HG02571 (cell line): ENCODE results near the gene HLA-DPB1.
"Not testable (repeated sequence)": the region's sequence is repeated elsewhere in the genome, so short reads cannot be mapped to it uniquely, and the experiment has no call there.

Experiments
- ATAC-seq: cut with Tn5 transposase; IDR thresholded peaks from one replicate; pipeline ENCODE4 v1.9.1; 2021; ENCODE audit warnings: mild to moderate bottlenecking, moderate library complexity; ENCODE audit not compliant: unreplicated experiment

The HLA-DPB1 gene

GRCh38 chr6:33075568-33076405, at the start of gene HLA-DPB1:
Gene HLA-DPB1 (plus strand): TSS chr6:33075990. CDS start chr6:33076042, 52 bp downstream.
- peak; percentile 62 for ATAC-seq

DNA sequence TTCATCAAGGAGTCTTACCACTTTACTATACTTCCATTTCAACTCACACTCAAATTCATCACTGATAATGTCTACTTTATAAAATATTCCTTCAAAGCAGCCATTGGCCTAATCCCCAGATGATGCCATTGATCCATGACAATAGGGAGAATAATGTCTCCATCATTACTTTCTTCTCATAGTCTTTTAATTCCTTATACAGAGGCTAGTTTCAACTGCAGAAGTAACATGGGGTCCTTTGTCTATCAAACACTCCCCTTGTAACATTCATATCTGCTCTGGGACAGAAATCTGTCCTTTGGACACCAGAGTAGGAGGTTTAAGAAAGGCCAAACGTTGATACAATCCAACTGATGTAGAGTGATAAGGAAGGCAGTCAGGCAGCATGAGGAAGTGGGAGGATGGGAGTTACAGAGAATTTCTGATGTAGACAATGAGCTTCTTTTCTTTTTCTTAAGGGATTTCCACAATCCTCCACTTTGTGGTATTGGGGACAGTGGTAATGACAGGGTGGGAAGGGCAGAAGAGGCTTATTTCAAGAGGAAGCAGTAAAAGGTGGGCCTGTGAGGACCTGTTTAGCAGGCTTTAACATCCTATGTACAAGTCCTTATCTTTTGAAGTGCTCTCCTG, 47.5 kb upstream of the HLA-DPB1 start:
- no peak for ATAC-seq

DNA sequence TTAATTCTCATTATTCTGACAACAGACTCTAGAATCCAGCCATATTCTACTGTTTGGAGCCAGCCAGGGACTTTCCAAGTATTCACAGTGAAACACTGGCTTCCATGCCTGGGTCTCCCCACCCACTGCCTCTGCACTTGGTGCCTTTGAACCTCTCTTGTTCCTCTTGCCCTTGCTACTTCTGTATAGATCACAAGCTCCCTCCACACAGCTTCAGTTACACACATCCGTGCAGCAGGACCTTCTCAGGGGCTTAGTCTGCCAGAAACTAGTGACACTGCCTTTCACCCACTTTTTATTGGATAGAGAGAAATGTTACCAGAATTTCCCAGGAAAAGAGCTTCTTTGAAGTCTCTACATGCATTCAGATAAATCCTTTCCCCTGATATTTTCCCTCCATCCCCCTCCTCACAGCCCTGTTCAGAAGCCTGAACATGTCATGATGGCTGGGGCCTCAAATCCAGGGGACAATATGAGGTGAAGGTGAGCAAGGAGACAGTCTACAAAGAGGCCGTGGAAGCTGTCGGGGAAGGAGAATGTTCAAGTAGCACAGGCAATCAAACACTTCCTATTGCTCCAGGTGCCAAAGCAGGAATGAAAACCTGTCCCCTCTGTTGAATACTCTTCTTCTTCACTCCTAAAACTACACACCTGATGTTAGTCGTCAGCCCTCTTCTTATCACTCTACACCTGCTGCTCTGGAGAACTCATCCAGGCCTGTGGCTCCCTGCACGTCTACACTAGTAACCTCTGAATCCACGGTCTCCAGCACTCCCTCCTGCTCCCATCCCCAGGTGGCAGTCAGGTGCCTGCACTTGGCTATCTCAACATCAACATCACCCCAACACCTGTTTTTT, 46.2 kb upstream of the HLA-DPB1 start:
- ATAC-seq = peak; percentile 81

DNA sequence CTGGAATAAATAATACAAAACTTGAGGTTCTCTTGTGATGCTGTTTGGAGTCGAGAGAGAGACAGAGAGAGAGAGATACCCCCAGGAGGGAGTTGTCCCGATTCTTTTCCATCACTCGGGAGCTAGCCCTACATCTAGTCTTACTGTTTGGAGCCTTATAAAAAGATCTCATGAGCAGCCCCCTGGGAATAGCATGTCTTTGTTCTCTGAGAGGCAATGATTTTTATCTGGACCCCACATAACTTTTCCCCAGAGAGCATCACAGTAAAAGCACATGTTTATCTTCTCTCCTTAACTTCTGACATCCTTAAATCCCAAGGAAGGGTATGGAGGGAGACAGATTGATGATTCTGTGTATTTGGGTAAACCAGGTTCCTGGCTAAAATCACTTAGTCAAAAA, 45.5 kb upstream of the HLA-DPB1 start:
- ATAC-seq = no peak

DNA sequence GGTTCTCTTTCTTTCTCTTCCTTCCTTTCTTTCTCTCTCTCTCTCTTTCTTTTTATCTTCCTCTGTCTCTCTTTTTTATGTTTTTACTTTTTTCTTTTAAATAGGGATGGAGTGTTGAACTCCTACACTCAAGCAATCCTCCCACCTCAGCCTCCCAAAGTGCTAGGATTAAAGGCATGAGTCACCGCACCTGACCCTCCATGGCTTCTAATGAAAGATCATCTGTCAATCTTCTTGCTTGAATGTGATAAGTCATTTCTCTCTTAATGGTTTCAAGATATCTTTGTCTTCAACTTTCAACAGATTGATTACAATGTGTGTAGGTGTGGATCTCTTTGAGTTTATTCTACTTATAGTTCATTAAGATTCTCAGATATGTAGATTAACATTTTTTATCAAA, 41.2 kb upstream of the HLA-DPB1 start:
- no peak for ATAC-seq

DNA sequence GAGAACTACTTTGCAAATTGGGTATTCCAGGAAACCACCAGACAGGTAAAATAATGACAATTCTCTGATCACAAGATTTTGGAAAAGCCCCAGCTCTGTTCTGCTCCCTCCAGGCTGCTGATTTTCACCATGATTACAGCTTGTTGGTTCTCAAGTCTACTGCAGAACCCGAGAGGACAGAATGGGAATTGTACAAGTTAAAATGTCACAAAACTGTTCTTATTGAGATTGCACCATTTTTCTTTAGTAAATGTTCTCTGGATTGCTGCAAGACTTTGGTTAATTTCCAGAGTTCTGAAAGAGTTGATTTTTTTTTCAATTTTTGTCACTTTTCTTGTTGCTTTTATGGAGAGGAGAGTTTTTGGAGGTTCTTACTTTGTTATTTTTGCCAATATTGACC, 39.3 kb upstream of the HLA-DPB1 start:
- no peak for ATAC-seq

DNA sequence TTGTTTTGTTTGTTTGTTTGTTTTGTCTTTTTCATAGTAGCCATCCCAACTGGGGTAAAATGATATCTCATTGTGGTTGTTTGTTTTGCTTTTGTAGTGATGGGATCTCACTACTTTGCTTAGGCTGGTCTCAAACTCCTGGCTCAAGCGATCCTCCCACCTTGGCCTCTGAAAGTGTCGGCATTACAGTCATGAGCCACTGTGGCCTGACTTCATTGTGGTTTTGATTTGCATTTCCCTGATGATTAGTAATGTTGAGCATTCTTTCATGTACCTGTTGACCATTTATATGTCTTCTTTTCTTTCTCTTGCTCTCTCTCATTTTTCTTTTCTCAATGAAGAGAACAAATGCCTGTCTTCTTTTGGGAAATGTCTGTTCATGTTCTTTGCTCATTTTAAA, 35.6 kb upstream of the HLA-DPB1 start:
- no peak for ATAC-seq

DNA sequence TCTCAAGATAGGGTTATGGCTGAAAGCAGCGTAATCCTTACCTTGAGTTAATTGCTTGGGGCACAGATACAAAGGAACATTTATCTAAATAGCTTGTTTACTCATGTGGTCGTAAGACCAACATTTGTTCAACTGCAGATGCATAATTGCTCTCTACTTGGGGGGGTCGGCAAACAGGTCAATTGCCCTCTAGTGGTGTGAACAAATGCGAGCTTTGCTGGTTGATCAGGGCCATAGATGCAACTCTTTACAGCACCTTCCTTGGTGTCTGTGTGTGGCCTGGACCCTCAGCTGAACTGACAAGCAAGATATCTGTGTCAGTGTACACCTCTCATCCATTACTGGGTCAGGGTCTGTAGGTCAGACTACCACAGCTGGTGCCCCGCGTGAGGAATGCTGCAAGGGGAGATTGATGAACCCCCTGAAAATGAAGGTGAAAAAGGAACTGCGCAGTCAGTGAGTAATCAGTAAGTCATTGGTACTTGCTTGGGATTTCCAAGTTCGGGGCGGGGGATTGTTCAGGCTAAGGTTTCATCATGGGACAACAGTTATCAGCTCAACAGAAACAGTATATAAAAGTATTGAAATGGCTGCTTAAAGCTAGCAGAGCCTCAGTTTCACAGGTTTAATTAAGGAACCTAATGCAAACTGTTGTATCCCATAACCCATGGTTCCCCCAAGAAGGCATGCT, 26.3 kb upstream of the HLA-DPB1 start:
- no peak for ATAC-seq

GRCh38 chr6:33050014-33050810, 25.6 kb upstream of the HLA-DPB1 start:
- ATAC-seq = no peak

DNA sequence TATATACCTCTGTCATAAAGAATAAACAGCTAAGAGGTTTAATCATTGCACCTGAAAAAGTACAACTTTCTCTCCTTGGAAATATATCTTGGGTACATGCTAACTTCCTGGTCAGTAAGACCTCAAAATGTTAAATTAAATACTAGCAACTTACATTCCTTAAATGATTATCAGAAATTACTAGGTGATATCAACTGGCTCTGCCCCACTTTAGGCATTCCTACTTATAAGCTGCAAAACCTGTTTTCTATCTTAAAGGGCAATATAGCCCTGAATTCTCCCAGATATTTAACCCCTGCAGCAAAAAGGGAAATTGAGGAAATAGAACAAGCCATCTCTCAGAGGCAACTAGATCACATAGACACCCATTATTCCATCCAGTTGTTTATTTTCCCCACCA, 23.2 kb upstream of the HLA-DPB1 start:
- no peak for ATAC-seq

GRCh38 chr6:33053230-33053629, 22.6 kb upstream of the HLA-DPB1 start:
- no peak for ATAC-seq

DNA sequence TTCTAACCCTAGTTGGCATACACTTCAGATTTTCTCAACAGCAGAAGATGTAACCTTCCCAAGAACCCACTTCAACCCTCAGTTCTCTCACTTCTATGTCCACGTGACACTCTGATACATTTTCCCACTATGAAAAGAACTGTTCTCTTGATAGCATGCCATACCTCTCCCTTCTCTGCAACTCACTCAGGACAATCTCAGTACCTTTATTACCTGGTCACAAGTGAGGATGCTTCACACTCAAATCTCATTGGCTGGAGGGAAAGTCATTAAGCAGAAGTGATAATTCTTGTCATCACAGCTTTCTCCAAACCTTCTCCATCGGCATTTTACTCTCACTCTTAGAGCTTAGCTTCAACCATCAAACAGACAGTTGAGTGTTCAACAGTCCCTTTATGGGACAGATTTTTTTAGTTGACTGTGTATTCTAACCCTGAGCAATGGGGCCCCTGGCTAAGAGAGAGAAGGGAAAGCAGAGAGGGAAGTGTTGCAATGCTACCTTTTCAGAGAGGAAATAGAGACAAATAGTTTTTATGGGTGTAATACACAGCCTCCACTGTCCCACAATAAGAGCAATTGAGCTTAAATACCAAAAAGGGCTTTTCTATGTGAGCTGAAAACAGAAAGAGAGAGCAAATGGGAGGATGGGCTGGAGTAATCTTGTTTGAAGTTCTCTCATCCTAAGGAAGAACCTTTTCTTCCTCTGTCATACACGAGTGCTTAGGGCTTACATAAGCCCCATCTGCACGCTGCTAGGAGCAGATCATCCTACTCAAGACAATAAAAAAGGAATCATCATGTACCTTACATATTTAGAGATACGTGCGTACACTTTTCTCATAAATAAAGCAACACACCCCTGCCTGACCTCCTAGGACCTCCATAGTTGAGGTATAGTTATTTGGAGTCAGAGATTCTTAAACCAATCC, 18.3 kb upstream of the HLA-DPB1 start:
- no peak for ATAC-seq

GRCh38 chr6:33061987-33062386, 13.8 kb upstream of the HLA-DPB1 start:
- no peak for ATAC-seq

DNA sequence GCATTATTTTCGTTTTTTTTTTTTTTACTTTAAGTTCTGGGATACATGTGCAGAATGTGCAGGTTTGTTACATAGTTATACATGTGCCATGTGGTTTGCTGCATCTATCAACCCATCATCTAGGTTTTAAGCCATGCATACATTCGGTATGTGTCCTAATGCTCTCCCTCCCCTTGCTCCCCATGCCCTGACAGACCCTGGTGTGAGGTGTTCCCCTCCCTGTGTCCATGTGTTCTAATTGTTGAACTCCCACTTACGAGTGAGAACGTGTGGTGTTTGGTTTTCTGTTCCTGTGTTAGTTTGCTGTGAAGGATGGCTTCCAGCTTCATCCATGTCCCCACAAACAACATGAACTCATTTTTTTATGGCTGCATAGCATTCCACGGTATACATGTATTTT, 12.4 kb upstream of the HLA-DPB1 start:
- ATAC-seq = not testable (repeated sequence)

GRCh38 chr6:33064723-33065122, 11.1 kb upstream of the HLA-DPB1 start:
- ATAC-seq = no peak

GRCh38 chr6:33065312-33065711, 10.5 kb upstream of the HLA-DPB1 start:
- ATAC-seq = no peak

DNA sequence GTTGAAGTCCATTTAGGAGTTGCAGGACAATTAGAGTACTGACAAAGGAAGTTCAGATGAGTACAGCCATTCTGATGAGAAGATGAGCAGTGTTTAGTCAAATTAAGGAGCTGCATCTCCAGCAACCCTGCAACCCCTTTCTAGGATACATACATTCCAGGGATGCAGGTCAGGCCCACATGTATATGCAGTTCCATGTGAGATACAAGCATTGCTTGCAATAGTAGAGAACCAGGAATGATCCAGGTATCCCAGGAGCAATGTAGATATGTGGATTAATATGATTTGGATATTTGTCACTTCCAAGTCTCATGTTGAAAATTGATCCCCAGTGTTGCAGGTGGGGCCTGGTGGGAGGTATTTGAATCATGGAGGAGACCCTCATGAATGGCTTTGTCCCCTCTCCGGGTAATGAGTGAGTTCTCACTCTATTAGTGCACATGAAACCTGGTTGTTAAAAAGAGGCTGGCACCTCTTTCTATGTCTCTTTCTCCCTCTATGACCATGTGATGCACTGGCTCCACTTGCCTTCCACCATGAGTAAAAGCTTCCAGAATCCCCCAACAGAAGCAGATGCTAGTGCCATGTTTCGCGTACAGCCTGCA, 8.8 kb upstream of the HLA-DPB1 start:
- ATAC-seq = no peak

DNA sequence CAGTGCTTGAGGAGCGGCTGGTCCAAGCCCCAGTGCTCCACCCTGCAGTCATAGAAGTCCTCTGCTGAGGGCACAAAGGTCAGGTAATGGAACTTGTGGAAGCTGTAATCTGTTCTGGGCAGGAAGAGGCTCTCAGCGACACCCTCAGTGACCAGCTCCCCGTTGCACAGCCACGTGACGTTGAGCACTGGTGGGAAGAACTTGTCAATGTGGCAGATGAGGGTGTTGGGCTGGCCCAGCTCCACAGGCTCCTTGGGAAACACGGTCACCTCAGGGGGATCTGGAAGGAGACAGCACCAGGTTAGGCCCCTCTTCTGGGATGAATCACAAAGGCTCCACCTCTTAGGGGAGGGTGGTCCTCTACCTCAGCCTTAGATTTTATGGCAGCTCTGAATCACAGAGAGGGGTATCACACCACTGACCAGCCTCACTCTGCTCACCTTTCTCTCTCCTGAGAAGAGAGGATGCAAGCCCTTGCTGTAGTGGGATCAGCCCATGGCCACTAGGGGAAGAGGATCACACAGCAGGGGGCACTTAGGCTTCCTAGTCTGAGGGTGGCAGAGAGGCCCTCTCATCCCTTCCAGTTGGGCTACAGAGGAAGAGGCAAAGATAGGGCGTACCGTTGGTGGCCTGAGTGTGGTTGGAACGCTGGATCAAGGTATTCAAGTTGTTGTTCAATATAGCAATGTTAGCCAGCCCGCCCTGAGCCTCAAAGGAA, 6.6 kb upstream of the HLA-DPB1 start:
- ATAC-seq = no peak
